ENCODE measurements around the gene SEMA4A.

Gene SEMA4A

DNA sequence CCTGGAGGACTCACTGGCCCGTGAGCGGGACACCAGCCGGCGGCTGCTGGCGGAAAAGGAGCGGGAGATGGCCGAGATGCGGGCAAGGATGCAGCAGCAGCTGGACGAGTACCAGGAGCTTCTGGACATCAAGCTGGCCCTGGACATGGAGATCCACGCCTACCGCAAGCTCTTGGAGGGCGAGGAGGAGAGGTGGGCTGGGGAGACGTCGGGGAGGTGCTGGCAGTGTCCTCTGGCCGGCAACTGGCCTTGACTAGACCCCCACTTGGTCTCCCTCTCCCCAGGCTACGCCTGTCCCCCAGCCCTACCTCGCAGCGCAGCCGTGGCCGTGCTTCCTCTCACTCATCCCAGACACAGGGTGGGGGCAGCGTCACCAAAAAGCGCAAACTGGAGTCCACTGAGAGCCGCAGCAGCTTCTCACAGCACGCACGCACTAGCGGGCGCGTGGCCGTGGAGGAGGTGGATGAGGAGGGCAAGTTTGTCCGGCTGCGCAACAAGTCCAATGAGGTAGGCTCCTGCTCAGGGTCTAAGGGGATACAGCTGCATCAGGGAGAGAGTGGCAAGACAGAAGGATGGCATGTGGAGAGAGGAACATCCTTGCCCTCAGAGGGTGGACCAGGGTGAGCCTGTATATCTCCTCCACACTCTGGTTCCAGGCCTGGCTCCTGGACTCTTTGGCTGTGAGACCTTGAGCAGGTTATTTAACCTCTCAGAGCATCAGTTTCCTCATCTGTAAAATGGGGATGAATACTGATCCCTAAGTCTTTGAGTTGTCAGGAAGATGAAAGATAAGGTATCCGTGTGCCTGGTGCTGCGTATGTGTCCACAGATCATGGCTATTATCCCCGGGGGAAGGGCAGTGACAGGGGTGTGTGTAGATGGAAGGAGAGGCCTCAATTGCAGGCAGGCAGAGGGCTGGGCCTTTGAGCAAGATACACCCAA is 17.2 kb upstream of the SEMA4A start:
- DNase-seq (ENCODE audit: low read depth): no peak

DNA sequence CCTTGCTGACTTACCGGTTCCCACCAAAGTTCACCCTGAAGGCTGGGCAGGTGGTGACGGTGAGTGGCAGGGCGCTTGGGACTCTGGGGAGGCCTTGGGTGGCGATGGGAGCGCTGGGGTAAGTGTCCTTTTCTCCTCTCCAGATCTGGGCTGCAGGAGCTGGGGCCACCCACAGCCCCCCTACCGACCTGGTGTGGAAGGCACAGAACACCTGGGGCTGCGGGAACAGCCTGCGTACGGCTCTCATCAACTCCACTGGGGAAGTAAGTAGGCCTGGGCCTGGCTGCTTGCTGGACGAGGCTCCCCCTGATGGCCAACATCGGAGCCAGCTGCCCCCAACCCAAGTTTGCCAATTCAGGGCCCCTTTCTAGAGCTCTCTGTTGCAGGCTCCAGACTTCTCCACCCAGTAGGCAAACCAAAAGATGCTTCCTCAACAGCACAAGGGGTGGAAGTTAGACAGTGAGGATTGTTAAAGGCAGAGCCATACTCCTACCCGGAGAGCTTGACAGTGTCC is 16.4 kb upstream of the SEMA4A start:
- DNase-seq (ENCODE audit: low read depth): no peak

DNA sequence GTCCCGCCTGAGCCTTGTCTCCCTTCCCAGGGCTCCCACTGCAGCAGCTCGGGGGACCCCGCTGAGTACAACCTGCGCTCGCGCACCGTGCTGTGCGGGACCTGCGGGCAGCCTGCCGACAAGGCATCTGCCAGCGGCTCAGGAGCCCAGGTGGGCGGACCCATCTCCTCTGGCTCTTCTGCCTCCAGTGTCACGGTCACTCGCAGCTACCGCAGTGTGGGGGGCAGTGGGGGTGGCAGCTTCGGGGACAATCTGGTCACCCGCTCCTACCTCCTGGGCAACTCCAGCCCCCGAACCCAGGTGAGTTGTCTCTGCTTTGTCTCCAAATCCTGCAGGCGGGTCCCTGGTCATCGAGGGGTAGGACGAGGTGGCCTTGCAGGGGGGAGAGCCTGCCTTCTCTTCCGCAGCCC is 14.9 kb upstream of the SEMA4A start:
- DNase-seq (ENCODE audit: low read depth): no peak

DNA sequence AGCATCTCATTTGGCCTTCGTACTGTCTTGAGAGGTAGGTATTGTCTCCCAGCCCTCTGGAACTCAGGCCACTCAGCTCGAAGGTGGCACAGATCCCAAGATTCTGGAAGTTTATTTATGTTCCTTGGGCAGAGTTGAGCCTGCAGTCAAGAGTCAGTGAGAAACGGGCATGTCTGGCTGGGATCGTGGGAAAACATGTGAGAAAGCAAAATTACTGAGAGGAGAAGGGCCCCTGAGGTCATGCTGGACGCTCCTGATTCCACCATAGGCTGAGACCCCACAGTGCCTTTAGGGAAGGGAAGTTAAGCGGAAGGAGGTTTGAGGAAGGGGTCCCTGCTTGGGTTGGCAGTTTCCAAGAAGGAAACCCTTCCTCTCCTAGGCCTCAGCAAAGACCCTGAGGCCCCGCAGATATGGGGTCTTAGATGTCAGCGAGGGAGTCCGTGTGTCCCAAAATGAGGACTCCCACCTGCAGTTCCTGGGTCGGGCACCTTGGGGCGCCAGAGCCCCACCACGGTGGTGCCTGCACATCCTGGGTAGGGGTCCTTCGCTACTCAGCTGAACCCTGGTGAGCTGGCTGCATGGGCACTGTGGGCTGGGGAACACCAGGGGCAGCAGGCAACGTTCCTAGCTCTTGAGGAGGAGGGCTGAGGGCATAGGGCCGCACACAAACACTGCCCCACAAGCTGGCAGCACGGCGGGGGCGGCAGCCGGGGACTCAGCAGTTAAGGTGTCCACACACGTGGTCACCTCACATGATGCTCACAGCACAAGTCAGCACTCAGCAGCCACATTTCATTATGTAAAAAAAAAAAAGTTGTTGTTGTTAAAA is 12.3 kb upstream of the SEMA4A start:
- DNase-seq (ENCODE audit: low read depth): peak; percentile 83

DNA sequence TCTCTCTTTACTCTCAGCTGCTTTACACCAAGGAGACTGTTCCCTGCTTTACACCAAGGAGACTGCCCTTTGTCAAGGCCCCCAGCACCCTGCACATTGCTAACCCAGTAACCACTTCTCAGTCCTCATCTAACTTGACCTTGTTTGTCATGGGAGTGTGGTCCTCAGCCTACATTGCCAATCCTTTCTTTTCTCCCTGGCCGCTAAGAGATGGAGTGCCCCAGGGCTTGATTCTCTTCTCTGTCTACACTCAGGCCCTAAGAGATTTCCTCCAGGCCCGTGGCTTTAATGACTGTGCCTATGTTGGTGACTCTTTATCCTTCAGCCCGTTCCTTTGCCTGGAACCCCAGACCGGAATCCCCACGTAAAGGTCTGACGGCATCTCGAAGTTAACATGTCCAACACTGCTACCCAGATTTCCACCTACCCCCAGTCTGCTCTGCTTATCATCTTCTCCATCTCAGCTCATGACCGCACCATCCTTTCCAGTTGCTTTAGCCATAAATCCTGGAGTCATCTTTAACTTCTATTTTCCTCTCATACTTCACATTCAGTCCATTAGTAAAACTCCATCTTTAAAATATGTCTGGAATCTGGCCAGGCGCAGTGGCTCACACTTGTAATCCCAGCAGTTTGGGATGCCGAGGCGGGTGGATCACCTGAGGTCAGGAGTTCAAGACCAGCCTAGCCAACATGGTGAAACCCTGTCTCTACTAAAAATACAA is 9.5 kb upstream of the SEMA4A start:
- peak; percentile 93 for DNase-seq (ENCODE audit: low read depth)

DNA sequence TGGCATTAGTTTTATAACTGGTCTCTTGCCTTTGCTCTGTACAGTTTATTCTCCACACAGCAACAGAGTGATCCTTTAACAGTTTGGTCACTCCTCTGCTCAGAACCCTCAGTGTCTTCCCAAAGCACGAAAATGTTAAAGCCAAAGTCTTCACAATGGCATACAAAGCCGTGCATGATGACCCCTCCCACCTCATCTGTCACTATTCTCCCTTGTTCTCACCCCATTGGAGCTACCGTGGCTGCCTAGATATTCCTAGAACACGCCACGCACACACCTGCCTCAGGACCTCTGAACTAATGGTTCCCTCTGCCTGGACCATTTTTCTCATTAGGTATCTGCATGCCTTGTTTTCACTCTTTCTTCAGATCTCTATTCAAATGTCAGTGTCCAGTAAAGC is 8.6 kb upstream of the SEMA4A start:
- DNase-seq (ENCODE audit: low read depth): no peak

DNA sequence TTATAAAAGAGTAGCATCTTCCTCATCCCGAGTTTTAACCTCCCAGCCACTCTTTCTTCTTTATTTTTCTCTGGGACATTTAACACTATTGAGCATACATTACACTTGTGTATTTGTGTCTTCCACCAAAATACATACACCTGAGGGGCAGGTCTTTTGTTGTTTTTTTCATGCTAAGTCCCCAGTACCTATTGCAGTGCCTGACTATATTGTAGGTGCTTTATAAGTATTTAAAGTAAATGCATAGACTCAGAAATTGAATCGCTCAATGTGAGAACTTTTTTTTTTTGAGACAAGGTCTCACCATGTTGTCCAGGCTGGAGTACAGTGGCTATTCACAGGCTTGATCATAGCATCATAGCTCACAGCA is 7.8 kb upstream of the SEMA4A start:
- DNase-seq (ENCODE audit: low read depth): no peak

DNA sequence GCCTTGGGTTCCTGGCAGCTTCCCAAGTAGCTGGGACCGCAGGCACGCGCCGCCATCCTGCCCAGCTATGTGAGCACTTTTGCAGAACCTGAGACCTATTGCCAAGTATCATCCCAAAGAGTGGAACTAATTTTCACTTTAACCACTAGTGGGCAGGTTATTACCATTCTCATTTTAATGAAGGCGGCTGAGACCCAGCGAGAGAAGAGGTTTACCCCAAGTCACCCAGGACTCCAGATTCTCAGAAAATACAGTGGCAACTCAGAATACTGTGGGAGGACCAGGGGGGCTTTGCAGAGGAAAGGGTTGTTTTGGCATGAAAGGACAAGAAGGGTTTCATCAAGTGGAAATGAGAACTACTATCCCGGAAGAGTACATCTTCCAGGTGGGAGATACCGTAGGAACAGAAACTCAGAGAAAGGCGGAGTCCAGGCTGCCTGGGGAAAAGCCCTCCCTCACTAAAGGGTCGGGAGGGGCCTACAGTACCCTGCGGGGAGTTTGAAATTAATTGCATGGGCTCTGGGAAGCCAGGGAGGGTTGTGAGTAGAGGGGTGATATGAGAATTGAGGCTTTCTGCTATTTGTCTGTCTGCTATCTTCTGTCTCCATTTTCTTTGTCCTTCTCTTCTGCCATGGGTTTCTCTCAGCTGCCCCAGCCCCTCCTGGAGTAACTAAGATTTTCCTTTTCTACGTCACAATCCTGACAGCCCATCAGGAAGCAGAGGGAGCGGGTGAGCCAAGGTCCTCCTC is 7.2 kb upstream of the SEMA4A start:
- peak; percentile 97 for DNase-seq (ENCODE audit: low read depth)

DNA sequence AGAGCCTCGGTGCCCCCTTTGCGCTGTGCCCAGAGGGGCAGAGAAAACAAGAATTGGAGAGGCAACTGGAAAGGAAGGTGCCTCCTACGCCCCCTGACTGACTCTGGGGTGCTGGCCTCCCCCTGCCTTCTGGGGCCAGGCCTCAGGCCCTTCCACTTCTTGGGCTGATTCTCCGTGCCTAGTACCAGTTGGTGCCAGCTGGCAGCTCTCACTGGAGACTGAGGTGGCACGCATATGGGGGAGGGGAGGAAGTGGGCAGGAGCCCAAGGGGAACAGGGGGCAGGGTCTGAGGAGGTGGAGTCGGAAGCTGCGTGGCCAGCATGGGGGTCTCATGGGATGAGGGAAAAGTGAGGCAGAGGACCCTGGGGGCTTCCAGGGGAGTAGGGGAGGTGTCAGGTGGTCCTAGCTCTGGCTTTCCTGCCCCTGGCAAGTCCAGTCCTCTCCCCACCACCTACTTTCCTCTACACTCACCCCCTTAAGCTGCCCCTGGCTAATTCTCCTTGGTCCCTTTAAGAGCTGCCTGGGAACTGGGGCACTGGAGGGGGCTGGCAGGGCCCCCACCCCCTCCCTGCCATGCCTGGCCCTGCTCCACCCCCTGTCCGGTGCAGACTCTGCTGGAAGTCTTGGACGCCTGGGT is 6.5 kb upstream of the SEMA4A start:
- DNase-seq (ENCODE audit: low read depth): peak; percentile 47

DNA sequence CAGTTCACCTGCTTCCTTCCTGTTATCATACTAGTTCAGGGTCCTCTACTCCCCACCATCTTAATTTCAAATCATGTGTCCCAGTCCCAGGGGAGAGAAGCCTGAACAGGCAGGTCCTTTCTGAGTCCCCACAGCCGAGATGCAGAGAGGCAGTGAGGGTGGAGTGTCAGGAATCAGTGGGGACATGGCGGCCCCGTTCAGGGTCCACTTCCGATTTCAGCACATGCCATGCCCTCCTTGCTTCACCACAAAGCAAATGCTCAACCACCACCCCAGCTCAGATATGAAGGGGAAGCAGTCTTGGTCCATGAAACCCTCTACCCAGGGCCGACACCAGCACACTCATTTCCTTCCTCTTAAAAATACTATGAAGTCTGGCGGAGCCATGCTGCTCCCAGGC is 5.2 kb upstream of the SEMA4A start:
- DNase-seq (ENCODE audit: low read depth): no peak

DNA sequence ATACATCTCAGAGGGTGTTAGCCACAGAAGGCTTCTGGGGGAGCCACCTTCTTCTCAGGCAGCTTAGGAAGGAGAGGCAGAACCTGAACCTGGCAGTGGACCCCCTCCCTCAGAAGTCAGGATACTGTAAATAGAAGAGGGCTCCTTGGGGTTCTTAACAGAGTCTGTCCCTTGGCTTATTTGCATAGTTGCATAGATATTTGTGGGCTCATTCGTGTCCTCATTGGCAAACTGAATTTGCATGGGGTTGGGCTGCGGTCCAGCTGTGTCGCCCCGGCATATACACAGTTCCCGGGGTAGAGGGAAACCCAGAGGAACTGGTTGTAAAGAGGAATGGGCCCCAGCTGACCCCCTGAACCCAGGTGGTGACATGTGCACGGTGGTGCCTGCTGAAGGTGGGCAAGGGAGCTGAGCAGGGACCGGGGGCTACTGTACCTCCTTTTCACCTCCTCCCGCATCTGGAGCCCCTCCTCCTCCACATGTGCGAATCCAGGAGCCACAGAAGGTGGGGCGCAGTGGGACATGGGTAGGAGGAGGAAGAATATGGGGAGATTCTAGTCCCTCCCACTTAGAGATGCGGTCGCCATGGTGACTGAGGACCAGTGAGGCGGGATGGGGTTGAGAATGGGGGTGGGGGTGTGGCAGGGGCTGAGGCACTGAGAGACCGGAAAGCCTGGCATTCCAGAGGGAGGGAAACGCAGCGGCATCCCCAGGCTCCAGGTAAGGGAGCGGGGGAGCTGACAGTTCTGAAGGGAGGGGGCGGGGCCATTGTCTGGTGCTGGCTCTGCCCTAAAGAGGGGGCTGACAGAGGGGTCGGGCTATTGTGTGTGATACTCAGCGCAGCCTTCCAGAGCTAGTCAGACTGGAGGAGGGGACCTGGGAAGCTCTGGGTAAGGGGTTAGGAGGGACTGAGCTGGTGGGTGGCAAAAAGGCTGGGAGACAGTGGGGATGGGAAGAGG is 3.7 kb upstream of the SEMA4A start:
- DNase-seq (ENCODE audit: low read depth): no peak

DNA sequence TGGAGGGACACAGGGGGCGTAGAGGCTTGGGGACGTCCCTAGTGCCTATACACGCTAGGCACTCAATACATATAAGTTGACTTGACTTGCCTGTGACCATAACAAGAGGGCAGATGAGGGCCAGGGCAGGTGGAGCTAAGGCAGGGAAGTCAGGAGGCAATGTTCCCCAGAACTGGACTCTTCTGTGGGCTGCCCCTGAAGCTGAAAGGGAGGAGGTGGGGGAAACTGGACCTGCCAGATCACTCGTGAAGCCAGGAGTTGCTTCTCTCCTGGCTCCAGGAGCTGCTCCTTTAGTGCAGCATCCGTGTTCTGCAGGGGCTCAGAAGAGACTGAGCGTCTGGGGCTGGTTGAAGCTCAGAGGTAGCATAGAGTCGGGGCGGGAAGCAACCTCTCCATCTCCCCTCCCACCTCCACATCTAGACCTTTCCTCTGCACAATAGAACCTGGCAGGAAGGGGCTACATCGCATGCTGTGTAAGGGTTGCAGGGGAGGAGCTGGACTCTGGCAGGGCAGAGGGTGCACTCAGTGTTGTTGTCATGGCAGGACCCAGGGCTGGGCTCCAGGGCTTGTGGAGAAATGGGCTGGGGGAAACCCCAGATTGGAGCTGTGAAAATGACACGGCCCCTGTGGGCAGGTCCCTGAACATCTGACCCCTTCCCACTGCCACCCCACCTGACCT is 2.9 kb upstream of the SEMA4A start:
- DNase-seq (ENCODE audit: low read depth): no peak

DNA sequence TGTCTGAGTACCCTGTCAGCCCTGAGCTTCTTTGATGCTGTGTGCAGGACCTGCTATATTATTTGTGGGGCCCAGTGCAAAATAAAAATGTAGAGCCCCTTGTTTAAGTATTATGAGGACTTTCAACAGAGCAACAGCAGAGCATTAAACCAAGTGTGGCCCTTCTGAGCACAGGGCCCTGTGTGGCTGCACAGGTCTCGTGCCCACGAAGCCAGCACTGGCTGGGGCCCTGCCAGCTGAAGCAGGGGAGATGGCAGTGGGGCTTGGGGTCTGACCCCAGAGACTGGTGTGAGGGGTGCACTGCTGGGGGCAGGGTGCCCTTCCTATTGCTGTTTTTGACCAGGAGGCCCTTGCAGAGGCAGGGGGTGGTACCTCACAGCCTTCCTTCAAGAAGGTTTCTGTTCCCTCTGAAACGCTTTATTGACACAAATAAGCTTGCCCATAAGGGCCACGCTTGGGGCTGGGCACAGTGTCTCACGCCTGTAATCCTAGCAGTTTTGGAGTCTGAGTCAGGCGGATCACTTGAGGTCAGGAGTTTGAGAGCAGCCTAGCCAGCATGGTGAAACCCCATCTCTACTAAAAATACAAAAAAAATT is 2.2 kb upstream of the SEMA4A start:
- peak; percentile 85 for DNase-seq (ENCODE audit: low read depth)

DNA sequence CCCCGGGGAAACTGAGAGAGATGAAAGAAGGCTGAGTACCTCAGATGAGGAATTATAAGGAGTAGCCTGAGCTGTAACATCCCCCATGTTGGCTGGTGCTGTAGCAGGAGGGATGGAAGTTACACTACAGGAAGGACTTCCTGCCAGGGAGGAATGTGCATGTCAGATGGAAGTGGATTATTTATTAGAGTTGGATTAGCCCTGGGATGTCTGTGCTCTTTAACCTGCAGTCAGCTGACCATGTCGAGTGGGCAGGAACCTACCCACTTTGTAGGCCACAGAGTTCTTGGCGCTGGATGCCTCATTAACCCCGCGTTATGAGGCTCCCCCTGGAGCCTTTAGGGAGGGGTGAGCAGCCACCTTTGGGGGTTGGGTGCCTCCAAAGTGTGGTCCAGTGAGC is 757 bp upstream of the SEMA4A start:
- DNase-seq (ENCODE audit: low read depth): peak; percentile 60

DNA sequence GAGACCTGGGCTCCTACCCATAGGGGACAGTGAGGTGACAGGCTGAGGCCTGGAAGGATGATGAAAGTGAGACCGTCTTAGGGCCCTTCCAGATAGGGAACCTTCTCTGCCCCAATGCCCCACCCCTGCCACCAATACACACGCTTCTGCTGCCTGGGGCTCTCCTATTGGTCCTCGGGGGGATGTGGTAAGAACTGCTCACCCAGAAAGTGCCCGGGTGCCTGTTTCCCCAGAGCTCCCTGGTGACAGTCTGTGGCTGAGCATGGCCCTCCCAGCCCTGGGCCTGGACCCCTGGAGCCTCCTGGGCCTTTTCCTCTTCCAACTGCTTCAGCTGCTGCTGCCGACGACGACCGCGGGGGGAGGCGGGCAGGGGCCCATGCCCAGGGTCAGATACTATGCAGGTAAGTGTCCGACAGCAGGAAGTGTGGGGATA is 948 bp downstream of the SEMA4A start:
- no peak for DNase-seq (ENCODE audit: low read depth)

DNA sequence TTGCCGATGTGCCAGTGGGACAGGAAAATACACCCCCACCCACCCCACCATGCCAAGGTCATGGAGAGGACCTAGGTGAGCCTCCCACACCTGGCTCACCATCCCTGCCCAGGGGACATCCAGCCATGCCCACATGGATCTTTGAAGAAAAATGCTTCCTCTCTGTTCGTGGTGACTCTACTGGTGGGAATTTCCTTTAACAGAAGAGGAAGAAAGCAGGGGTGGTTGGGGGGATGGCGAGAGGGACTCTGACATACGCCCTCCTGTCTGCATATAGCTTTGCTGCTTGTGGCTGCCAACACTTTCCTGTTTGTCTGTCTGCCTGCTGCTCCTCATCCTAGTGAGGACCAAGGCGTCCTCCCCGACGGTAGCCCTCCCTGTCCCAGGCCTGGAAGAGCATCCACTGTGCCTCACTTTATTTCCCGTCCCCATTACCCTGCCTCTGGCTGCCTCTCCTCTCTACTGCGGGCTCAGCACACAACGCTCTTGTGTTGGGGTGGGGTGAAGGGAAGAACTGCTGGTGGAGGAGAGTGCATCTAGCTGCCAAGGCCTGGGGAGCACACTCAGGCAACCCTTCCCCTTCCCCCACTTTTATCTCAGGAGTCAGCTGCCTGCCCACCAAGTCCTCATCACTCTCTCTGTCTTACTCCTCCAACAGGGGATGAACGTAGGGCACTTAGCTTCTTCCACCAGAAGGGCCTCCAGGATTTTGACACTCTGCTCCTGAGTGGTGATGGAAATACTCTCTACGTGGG is 2.5 kb downstream of the SEMA4A start:
- DNase-seq (ENCODE audit: low read depth): no peak

DNA sequence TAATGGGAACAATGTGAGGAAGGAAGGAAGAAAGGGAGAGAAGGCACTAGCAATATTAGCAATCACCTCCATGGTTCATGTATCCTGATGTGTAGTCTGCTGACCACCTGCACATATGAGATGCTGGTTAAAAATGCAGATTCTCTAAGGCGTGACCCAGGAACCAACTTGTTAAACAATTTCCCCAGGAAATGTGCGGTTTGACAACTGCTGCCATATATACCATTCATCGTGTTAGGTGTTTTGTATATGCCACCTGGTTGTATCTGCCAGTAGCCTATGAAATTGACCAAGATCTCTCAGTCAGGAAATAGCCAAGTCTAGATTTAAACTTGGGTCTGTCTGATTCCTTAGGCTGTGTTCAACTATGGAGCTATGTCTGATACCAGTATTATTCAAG is 4.1 kb downstream of the SEMA4A start:
- DNase-seq (ENCODE audit: low read depth): no peak

DNA sequence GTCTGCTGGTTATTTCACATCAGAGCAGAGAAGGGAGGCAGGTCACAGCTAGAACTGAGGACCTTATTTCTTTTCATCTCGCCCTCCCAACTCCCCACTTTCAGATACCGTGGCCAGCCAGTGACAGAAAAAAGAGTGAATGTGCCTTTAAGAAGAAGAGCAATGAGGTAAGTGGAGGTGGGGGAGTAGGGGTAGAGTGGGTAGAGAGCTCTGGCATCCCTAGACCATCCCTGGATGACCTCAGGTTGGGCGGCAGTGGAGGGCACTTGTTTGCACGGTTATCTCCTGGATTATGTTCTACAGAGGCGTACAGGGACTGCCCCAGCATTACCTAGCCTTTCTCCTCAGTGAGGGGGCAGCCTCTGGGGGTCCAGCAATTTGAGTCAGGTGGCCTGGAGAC is 4.6 kb downstream of the SEMA4A start:
- DNase-seq (ENCODE audit: low read depth): no peak
